BE2C (cell line): ENCODE data around the gene MRPL19.

ENCODE experiments used
- DNase-seq: peaks from one replicate; pipeline ENCODE4 v3.0.0-alpha.2; 2020
- H3K27me3 ChIP-seq: fragments of 250-450 bp; sonication (Bioruptor Pico); 2 replicates; pipeline ENCODE4 v1.5.1; 2020; ENCODE audit warnings: mild to moderate bottlenecking
- H3K36me3 ChIP-seq: fragments of 250-450 bp; sonication (Bioruptor Pico); 2 replicates; pipeline ENCODE4 v1.5.1; 2020; ENCODE audit warnings: mild to moderate bottlenecking
- H3K4me1 ChIP-seq: fragments of 250-450 bp; sonication (Bioruptor Pico); 2 replicates; pipeline ENCODE4 v1.5.1; 2020
- H3K4me3 ChIP-seq: 2 replicates; pipeline ENCODE4 v1.5.1; 2011; ENCODE audit warnings: low read depth, low read length
- H3K9me3 ChIP-seq: fragments of 250-450 bp; sonication (Bioruptor Pico); 2 replicates; pipeline ENCODE4 v1.5.1; 2020
- TF ChIP-seq, protein P1 (sequence below): IDR thresholded peaks from 2 replicates; pipeline ENCODE4 v1.5.1; 2012; ENCODE audit warnings: mild to moderate bottlenecking, low read depth, low read length

Gene MRPL19

DNA sequence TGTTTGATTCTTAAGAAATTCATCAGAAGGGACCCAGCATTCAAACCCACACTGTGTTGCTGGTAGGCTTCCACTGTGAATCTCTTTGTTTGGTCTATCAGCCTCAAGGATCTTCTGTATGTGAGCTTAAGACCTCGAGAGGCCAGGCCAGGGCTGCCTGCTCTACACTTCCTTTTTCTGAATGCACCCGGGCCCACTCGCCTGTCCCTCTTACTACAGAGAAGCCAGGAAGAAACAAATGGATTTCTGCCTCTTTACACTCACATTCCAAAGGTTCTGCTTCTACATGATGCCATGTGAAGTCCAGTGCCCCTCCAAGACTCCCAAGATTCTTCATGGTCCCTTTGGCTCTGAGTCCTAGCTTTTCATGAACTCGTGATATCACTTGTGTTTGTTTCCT, 25.4 kb upstream of the MRPL19 start:
- Histone ChIP-seq H3K9me3 (no peaks in the 10 kb centered on the region), H3K4me1 (no peaks in the 10 kb centered on the region), H3K36me3 (no peaks in the 10 kb centered on the region), H3K27me3 (no peaks in the 10 kb centered on the region), H3K4me3 (no peak overlapping the region)
- TF ChIP-seq, protein P1, sequence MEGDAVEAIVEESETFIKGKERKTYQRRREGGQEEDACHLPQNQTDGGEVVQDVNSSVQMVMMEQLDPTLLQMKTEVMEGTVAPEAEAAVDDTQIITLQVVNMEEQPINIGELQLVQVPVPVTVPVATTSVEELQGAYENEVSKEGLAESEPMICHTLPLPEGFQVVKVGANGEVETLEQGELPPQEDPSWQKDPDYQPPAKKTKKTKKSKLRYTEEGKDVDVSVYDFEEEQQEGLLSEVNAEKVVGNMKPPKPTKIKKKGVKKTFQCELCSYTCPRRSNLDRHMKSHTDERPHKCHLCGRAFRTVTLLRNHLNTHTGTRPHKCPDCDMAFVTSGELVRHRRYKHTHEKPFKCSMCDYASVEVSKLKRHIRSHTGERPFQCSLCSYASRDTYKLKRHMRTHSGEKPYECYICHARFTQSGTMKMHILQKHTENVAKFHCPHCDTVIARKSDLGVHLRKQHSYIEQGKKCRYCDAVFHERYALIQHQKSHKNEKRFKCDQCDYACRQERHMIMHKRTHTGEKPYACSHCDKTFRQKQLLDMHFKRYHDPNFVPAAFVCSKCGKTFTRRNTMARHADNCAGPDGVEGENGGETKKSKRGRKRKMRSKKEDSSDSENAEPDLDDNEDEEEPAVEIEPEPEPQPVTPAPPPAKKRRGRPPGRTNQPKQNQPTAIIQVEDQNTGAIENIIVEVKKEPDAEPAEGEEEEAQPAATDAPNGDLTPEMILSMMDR: no peak
- no peak for DNase-seq

DNA sequence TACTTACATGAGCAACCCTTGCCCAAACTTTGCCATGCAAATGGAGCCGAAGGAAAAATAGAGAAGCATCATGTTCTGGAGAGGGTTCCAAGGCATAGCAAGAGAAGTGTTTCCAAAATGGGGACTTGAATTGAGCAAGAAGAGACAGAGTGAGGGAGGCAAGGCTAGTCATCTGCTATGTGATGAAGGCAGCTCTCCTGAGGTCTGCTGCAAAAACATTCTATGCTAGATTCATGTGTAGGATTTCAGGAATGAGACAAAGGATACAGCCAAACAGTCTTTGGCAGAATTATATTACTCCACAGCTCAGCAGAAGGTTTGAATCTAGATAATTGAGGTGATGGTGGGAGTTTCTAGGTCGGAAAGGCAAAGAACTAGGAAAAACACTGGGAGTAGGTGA, 24.1 kb upstream of the MRPL19 start:
- no peak for DNase-seq
- TF ChIP-seq, protein P1: no peak
- H3K4me1 ChIP-seq: no peaks in the 10 kb centered on the region
- no peaks in the 10 kb centered on the region for H3K36me3 ChIP-seq
- no peaks in the 10 kb centered on the region for H3K27me3 ChIP-seq
- H3K9me3 ChIP-seq: no peaks in the 10 kb centered on the region
- no peak overlapping the region for H3K4me3 ChIP-seq

DNA sequence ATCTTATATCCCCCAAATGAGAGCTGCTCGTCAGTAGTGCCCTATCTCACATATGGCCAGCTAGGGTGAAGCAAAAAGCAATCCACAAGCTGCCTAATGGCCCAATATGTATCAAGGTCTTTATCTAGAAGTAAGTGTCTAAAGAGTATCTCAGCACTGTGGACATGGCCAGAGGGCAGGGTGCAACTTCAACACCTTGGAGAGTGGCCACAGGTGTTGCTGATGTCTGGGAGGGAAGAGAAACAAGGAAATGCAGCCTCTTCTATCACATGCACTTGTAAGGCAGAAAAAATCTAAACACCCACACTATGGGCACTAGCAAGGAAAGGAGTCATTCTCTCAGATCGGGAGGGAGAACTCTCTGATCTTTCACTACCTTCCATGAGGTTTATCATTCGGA, 23.7 kb upstream of the MRPL19 start:
- Histone ChIP-seq H3K36me3 (no peaks in the 10 kb centered on the region), H3K27me3 (no peaks in the 10 kb centered on the region), H3K9me3 (no peaks in the 10 kb centered on the region), H3K4me3 (no peak overlapping the region), H3K4me1 (no peaks in the 10 kb centered on the region)
- DNase-seq: no peak
- TF ChIP-seq, protein P1: no peak

DNA sequence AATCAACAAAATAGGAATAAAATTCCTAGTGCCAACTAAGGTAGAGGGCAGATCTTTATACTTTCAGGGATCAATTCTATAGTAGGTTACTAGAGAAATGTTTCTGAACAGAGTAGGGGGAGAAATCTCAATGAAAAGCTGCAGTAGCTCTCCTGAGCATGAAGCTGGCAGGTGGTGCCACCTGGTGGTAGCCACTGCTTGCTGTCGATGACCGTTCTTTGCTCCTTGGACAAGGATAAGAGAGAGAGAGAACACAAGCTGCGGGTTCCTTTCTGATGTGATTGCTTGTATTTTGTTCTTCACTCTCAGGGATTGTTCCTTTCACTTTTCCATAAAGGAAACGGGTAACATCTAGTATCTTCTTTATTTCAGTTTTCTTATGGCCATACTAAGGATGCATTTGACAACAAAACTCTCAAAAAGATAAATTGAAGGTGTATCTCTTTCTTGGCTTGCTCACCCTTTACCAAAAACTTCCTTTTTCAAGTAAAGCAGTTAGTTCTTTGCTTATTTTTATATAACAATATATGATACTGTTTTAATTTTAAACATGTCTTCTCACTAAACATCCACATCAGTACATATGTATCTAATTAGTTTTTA, 18.6 kb upstream of the MRPL19 start:
- no peaks in the 10 kb centered on the region for H3K9me3 ChIP-seq
- peak; percentile 69 for DNase-seq
- no peaks in the 10 kb centered on the region for H3K27me3 ChIP-seq
- H3K4me3 ChIP-seq: no peak overlapping the region
- no peaks in the 10 kb centered on the region for H3K4me1 ChIP-seq
- no peaks in the 10 kb centered on the region for H3K36me3 ChIP-seq
- TF ChIP-seq, protein P1: peak; percentile 88

DNA sequence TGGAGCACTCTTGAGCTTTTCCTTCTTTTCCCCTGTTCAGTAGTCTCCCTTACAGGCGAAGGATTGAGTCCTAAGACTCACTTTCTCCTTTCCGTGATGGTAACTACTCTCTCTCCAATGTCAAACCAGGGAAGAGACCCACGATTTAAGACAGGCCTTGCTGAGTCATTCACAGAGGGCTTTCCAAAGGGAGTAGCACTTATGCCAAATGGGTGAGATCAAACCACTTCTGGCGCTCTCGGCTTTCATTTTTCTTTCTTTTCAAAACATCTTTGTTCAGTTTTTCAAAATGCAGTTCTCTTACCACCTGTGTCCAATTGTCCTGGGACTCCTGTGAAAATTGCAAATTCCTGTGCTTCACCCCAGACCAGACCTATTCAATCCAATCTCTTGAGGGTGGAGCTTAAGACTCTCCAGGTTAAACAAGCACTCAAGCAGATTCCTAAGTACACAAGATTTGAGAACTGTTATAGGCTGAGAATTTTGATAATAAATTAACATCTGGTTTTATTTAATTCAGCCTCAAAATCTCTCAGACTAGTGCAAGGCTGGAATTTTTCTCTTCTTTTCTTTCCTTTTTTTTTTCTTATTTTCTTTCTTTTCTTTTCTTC, 14.4 kb upstream of the MRPL19 start:
- H3K27me3 ChIP-seq: no peaks in the 10 kb centered on the region
- DNase-seq: no peak
- TF ChIP-seq, protein P1: no peak
- H3K36me3 ChIP-seq: no peaks in the 10 kb centered on the region
- H3K4me1 ChIP-seq: no peaks in the 10 kb centered on the region
- no peak overlapping the region for H3K4me3 ChIP-seq
- no peaks in the 10 kb centered on the region for H3K9me3 ChIP-seq

DNA sequence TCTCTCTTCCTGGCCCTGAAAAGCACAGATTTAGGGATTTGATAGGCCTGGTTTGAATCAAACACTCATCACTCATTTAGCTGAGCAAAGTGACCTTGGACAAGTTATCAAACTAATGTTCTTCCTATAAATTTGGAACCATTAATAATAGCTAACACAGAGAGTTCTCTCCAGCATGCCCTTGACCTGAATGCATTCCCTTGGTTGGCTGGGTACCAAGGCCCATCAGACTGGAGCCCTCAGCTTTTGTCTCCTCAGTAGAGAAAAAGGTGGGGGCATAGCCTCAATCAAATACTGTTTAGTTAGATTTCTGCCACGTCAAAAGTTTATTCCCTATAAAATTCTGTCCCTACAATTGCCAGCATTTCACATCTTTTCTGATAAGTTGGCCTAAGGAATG, 13.8 kb upstream of the MRPL19 start:
- no peaks in the 10 kb centered on the region for H3K4me1 ChIP-seq
- H3K4me3 ChIP-seq: no peak overlapping the region
- H3K9me3 ChIP-seq: no peaks in the 10 kb centered on the region
- DNase-seq: no peak
- no peaks in the 10 kb centered on the region for H3K36me3 ChIP-seq
- H3K27me3 ChIP-seq: no peaks in the 10 kb centered on the region
- TF ChIP-seq, protein P1: no peak
